Neural cell (in vitro differentiated cells): ENCODE results near the gene VPS33A. TPM values are rescaled to one million over a fixed set of nuclear protein-coding genes. Genes with fewer than 3 reads are reported as not detected.

Source experiments
- H2AFZ ChIP-seq: fragments of 200-600, 300-800 bp; sonication (generic), shearing (Covaris generic); 2 replicates; pipeline ENCODE4 v1.6.0; 2014; ENCODE audit warnings: low read depth, mild to moderate bottlenecking, antibody characterized with exemption, low read length, moderate library complexity
- H3F3A ChIP-seq: fragments of 200-600 bp; shearing (Covaris generic); 2 replicates; pipeline ENCODE4 v1.6.1; 2016; ENCODE audit warnings: mild to moderate bottlenecking, moderate library complexity, mixed read lengths, antibody characterized with exemption, low read length; ENCODE audit not compliant: insufficient read depth, poor library complexity, severe bottlenecking
- H3K27ac ChIP-seq: fragments of 200-600, 300-800 bp; sonication (generic), shearing (Covaris generic); 2 replicates; pipeline ENCODE4 v1.5.1; 2014; ENCODE audit warnings: mild to moderate bottlenecking, low read length, moderate library complexity
- H3K27me3 ChIP-seq: fragments of 300-800, 200-600 bp; sonication (generic), shearing (Covaris generic); 2 replicates; pipeline ENCODE4 v1.6.0; 2014; ENCODE audit warnings: mild to moderate bottlenecking, low read depth, low read length, moderate library complexity; ENCODE audit not compliant: insufficient read depth
- H3K36me3 ChIP-seq: fragments of 300-800, 200-600 bp; sonication (generic), shearing (Covaris generic); 2 replicates; pipeline ENCODE4 v1.5.1; 2014; ENCODE audit warnings: mild to moderate bottlenecking, antibody characterized with exemption, low read length, moderate library complexity; ENCODE audit not compliant: insufficient read depth
- H3K4me2 ChIP-seq: fragments of 300-800, 200-600 bp; sonication (generic), shearing (Covaris generic); 2 replicates; pipeline ENCODE4 v1.6.0; 2014; ENCODE audit warnings: mild to moderate bottlenecking, low read length
- H3K4me3 ChIP-seq: fragments of 300-800, 200-600 bp; sonication (generic), shearing (Covaris generic); 2 replicates; pipeline ENCODE4 v1.5.1; 2014; ENCODE audit warnings: mild to moderate bottlenecking, low read length, moderate library complexity
- H3K79me2 ChIP-seq: fragments of 200-600 bp; shearing (Covaris generic); replicated peaks from 2 replicates; pipeline ENCODE4 v1.6.0; 2014; ENCODE audit warnings: mild to moderate bottlenecking, low read length, moderate library complexity; ENCODE audit not compliant: insufficient read depth
- H3K9ac ChIP-seq: fragments of 300-800, 200-600 bp; sonication (generic), shearing (Covaris generic); 2 replicates; pipeline ENCODE4 v1.6.1; 2016; ENCODE audit warnings: mild to moderate bottlenecking, low read length, mixed read lengths
- H3K9me2 ChIP-seq: fragments of 200-600 bp; shearing (Covaris generic); 2 replicates; pipeline ENCODE4 v1.6.1; 2016; ENCODE audit warnings: mild to moderate bottlenecking, low read length, mixed read lengths; ENCODE audit not compliant: insufficient read depth
- H3K9me3 ChIP-seq: fragments of 200-600, 300-800 bp; sonication (generic), shearing (Covaris generic); 2 replicates; pipeline ENCODE4 v1.6.1; 2016; ENCODE audit warnings: mild to moderate bottlenecking, mixed run types, low read length, moderate library complexity, mixed read lengths
- H4K20me1 ChIP-seq: fragments of 200-600 bp; shearing (Covaris generic); 2 replicates; pipeline ENCODE4 v1.6.1; 2016; ENCODE audit warnings: mild to moderate bottlenecking, mixed run types; ENCODE audit not compliant: insufficient read depth
- CTCF ChIP-seq: fragments of 450-650 bp; IDR thresholded peaks from 2 replicates; pipeline ENCODE4 v1.5.1; 2014; ENCODE audit warnings: antibody characterized with exemption, mild to moderate bottlenecking, moderate library complexity; ENCODE audit not compliant: poor library complexity, severe bottlenecking
- EP300 ChIP-seq: fragments of 450-650 bp; conservative IDR thresholded peaks from 2 replicates; pipeline ENCODE4 v1.6.1; 2014; ENCODE audit warnings: antibody characterized with exemption, mild to moderate bottlenecking, moderate library complexity; ENCODE audit not compliant: poor library complexity, severe bottlenecking
- EZH2 ChIP-seq: fragments of 200-600, 300-800 bp; shearing (Covaris generic), sonication (generic); IDR thresholded peaks from 2 replicates; pipeline ENCODE4 v1.6.1; 2014; ENCODE audit warnings: antibody characterized with exemption, low read length, borderline replicate concordance, mild to moderate bottlenecking; ENCODE audit not compliant: insufficient read depth, poor library complexity, severe bottlenecking
- MXI1 ChIP-seq: fragments of 450-650 bp; conservative IDR thresholded peaks from 2 replicates; pipeline ENCODE4 v1.6.1; 2014; ENCODE audit warnings: antibody characterized with exemption, mild to moderate bottlenecking; ENCODE audit not compliant: poor library complexity, severe bottlenecking
- POLR2AphosphoS5 ChIP-seq: IDR thresholded peaks from 2 replicates; pipeline ENCODE4 v1.6.1; 2012
- RAD21 ChIP-seq: fragments of 450-650 bp; conservative IDR thresholded peaks from 2 replicates; pipeline ENCODE4 v1.6.1; 2014; ENCODE audit warnings: antibody characterized with exemption, mild to moderate bottlenecking, moderate library complexity
- REST ChIP-seq: IDR thresholded peaks from 2 replicates; pipeline ENCODE4 v1.6.1; 2012; ENCODE audit warnings: borderline replicate concordance
- SMC3 ChIP-seq: fragments of 450-650 bp; conservative IDR thresholded peaks from 2 replicates; pipeline ENCODE4 v1.6.1; 2014; ENCODE audit warnings: antibody characterized with exemption, mild to moderate bottlenecking, moderate library complexity; ENCODE audit not compliant: poor library complexity
- TAF1 ChIP-seq: IDR thresholded peaks from 2 replicates; pipeline ENCODE4 v1.6.1; 2012; ENCODE audit warnings: low read depth
- polyA plus RNA-seq: library from polyadenylated mRNA; depleted of rRNA; stranded (reverse); fragments of >200 nt; gene quantifications from 2 replicates; pipeline ENCODE4 v1.2.3, GENCODE V29; 2014

The VPS33A gene
- polyA plus RNA-seq, 1 donor from 2014 or later: 40.9 TPM

GRCh38 chr12:122276242-122276641 is 9.9 kb upstream of the VPS33A start:
- H3K9me2 ChIP-seq: no peaks in the 10 kb centered on the region
- no peak overlapping the region for H3K9ac ChIP-seq
- H3K36me3 ChIP-seq: peaks cover 5% of the 10 kb centered on the region
- H2AFZ ChIP-seq: no peak overlapping the region
- no peaks in the 10 kb centered on the region for H3K9me3 ChIP-seq
- H3K27me3 ChIP-seq: no peaks in the 10 kb centered on the region
- H3K4me3 ChIP-seq: no peak overlapping the region
- H4K20me1 ChIP-seq: no peaks in the 10 kb centered on the region
- TF ChIP-seq CTCF: no peak
- no peak for TF ChIP-seq POLR2AphosphoS5
- TF ChIP-seq SMC3: no peak
- TF ChIP-seq EP300: no peak
- TF ChIP-seq EZH2: no peak
- TF ChIP-seq TAF1: no peak
- TF ChIP-seq RAD21: no peak
- TF ChIP-seq REST: no peak
- no peak for TF ChIP-seq MXI1
- no peaks in the 10 kb centered on the region for H3K79me2 ChIP-seq
- no peak overlapping the region for H3K4me2 ChIP-seq
- H3F3A ChIP-seq: no peaks in the 10 kb centered on the region
- H3K27ac ChIP-seq: no peak overlapping the region

- Histone ChIP-seq H3K27ac (no peak overlapping the region), H4K20me1 (no peaks in the 10 kb centered on the region)
- TF ChIP-seq TAF1 (no peak), REST (no peak), MXI1 (no peak), CTCF (no peak), POLR2AphosphoS5 (no peak), EZH2 (no peak), EP300 (no peak), RAD21 (no peak), SMC3 (no peak)
Measured at GRCh38 chr12:122275459-122275858, 9.2 kb upstream of the VPS33A start.

More at GRCh38 chr12:122275459-122275858, 9.2 kb upstream of the VPS33A start:
- Histone ChIP-seq H3K36me3 (peaks cover 5% of the 10 kb centered on the region), H3K9me3 (no peaks in the 10 kb centered on the region), H3K9ac (no peak overlapping the region), H3K27me3 (no peaks in the 10 kb centered on the region), H3F3A (no peaks in the 10 kb centered on the region), H2AFZ (no peak overlapping the region), H3K4me3 (no peak overlapping the region), H3K9me2 (no peaks in the 10 kb centered on the region), H3K79me2 (no peaks in the 10 kb centered on the region), H3K4me2 (no peak overlapping the region)
